Colonic mucosa (tissue), 4 donors: ENCODE data around the gene PRKCQ. TPM values are rescaled to one million over a fixed set of nuclear protein-coding genes. Genes with fewer than 3 reads are reported as not detected.

Source experiments
- DNase-seq: peaks from one replicate; pipeline ENCODE4 v3.0.0-alpha.2; 2020
- H3K27ac ChIP-seq: fragments of 200-600 bp; one replicate; pipeline ENCODE4 v1.8.0; 2021
- H3K27me3 ChIP-seq: fragments of 200-600 bp; one replicate; pipeline ENCODE4 v1.8.0; 2021
- H3K36me3 ChIP-seq: fragments of 200-600 bp; one replicate; pipeline ENCODE4 v1.8.0; 2021
- H3K4me1 ChIP-seq: fragments of 200-600 bp; one replicate; pipeline ENCODE4 v1.8.0; 2021; ENCODE audit warnings: mild to moderate bottlenecking
- H3K4me3 ChIP-seq: fragments of 200-600 bp; one replicate; pipeline ENCODE4 v1.8.0; 2021
- H3K9ac ChIP-seq, 2 donors: one replicate each; pipeline ENCODE4 v1.7.0; 2013; ENCODE audit warnings: control low read depth in 2 of 2, low read depth in 2 of 2, low read length in 2 of 2
- H3K9me3 ChIP-seq: fragments of 200-600 bp; one replicate; pipeline ENCODE4 v1.8.0; 2021
- CTCF ChIP-seq: fragments of 200-600 bp; IDR thresholded peaks from one replicate; pipeline ENCODE4 v1.8.0; 2022; ENCODE audit warnings: antibody characterized with exemption, mild to moderate bottlenecking
- intact Hi-C: fragments of 100-400 bp; cut with DNase I; formaldehyde crosslinking; loops from one replicate; pipeline ENCODE4 v1.14.1; 2022
- total RNA-seq, 2 donors: library from RNA; stranded (reverse); fragmentation: NEBNext Ultra II Directional in 1 of 2; extraction: Animal tissue kit (Norgen Biotek cat#: 25700) in 1 of 2; gene quantifications; one replicate each; pipeline ENCODE4 v1.2.1, GENCODE V29; 2021
- donor health status: healthy.
- donor health status: DM: no; HTN: no; CAD: no.
- donor health status: DM: no; HTN: no; CAD: no.

PRKCQ gene
- total RNA-seq, 2 donors from 2014 or later = 0.93 to 0.94 TPM

- H3K9ac ChIP-seq = no peak overlapping the region
- no peak overlapping the region for H3K4me3 ChIP-seq
- H3K36me3 ChIP-seq = no peaks in the 10 kb centered on the region
- H3K27ac ChIP-seq = no peak overlapping the region
- TF ChIP-seq CTCF = no peak
- intact Hi-C loops = no loop called here
- DNase-seq = no peak
- H3K4me1 ChIP-seq = no peaks in the 10 kb centered on the region
- H3K27me3 ChIP-seq = no peaks in the 10 kb centered on the region
- H3K9me3 ChIP-seq = no peaks in the 10 kb centered on the region
Measured at GRCh38 chr10:6511347-6511746, 68.7 kb downstream of the PRKCQ start.

GRCh38 chr10:6507311-6507710 lies 72.8 kb downstream of the PRKCQ start:
- Histone ChIP-seq H3K27me3 (no peaks in the 10 kb centered on the region), H3K4me1 (no peaks in the 10 kb centered on the region), H3K27ac (no peak overlapping the region), H3K4me3 (no peak overlapping the region), H3K36me3 (no peaks in the 10 kb centered on the region), H3K9ac (no peak overlapping the region), H3K9me3 (no peaks in the 10 kb centered on the region)
- TF ChIP-seq CTCF = no peak
- intact Hi-C loops = no loop called here
- DNase-seq = no peak

- no peaks in the 10 kb centered on the region for H3K4me1 ChIP-seq
- no peak overlapping the region for H3K27ac ChIP-seq
- intact Hi-C loops = no loop called here
- H3K27me3 ChIP-seq = no peaks in the 10 kb centered on the region
- no peaks in the 10 kb centered on the region for H3K9me3 ChIP-seq
- no peak overlapping the region for H3K4me3 ChIP-seq
- DNase-seq = no peak
- TF ChIP-seq CTCF = no peak
- no peaks in the 10 kb centered on the region for H3K36me3 ChIP-seq
- H3K9ac ChIP-seq = no peak overlapping the region
Measured at GRCh38 chr10:6505300-6505699, 74.8 kb downstream of the PRKCQ start.

GRCh38 chr10:6504296-6504695 lies 75.8 kb downstream of the PRKCQ start:
- H3K9me3 ChIP-seq = no peaks in the 10 kb centered on the region
- intact Hi-C loops = no loop called here
- H3K27me3 ChIP-seq = no peaks in the 10 kb centered on the region
- H3K9ac ChIP-seq = no peak overlapping the region
- TF ChIP-seq CTCF = no peak
- H3K27ac ChIP-seq = no peak overlapping the region
- DNase-seq = no peak
- no peaks in the 10 kb centered on the region for H3K4me1 ChIP-seq
- H3K36me3 ChIP-seq = no peaks in the 10 kb centered on the region
- H3K4me3 ChIP-seq = no peak overlapping the region

GRCh38 chr10:6503171-6503570 lies 76.9 kb downstream of the PRKCQ start:
- Histone ChIP-seq H3K36me3 (no peaks in the 10 kb centered on the region), H3K27ac (no peak overlapping the region), H3K4me1 (no peaks in the 10 kb centered on the region), H3K4me3 (no peak overlapping the region), H3K9ac (no peak overlapping the region), H3K9me3 (no peaks in the 10 kb centered on the region), H3K27me3 (no peaks in the 10 kb centered on the region)
- DNase-seq = no peak
- no peak for TF ChIP-seq CTCF
- intact Hi-C loops = no loop called here

- H3K27me3 ChIP-seq = no peaks in the 10 kb centered on the region
- no peak overlapping the region for H3K9ac ChIP-seq
- H3K9me3 ChIP-seq = no peaks in the 10 kb centered on the region
- TF ChIP-seq CTCF = no peak
- no peak for DNase-seq
- no peaks in the 10 kb centered on the region for H3K4me1 ChIP-seq
- intact Hi-C loops = no loop called here
- H3K4me3 ChIP-seq = no peak overlapping the region
- no peaks in the 10 kb centered on the region for H3K36me3 ChIP-seq
- no peak overlapping the region for H3K27ac ChIP-seq
Measured at GRCh38 chr10:6501931-6502330, 78.1 kb downstream of the PRKCQ start.
